HepG2 (cell line): Measurements from ENCODE around the gene UTP15. TPM values are rescaled to one million over a fixed set of nuclear protein-coding genes. Genes with fewer than 3 reads are reported as not detected.

ENCODE experiments used
- ADNP ChIP-seq: sonication (generic); formaldehyde crosslinking; IDR thresholded peaks from 2 replicates; pipeline ENCODE4 v1.4.0; 2020; ENCODE audit warnings: missing genetic modification reagents
- AGO2 ChIP-seq: fragments of 200-400 bp; formaldehyde crosslinking; optimal IDR thresholded peaks from 2 replicates; pipeline ENCODE3; 2017; ENCODE audit warnings: mild to moderate bottlenecking, low read depth, low read length, moderate library complexity
- CENPT ChIP-seq: sonication (generic); formaldehyde crosslinking; IDR thresholded peaks from 2 replicates; pipeline ENCODE4 v1.8.0; 2022; ENCODE audit warnings: low read depth, mild to moderate bottlenecking, moderate library complexity, missing genetic modification reagents
- HMG20A ChIP-seq: IDR thresholded peaks from 2 replicates; pipeline ENCODE4 v1.6.1; 2016; ENCODE audit warnings: borderline replicate concordance
- JDP2 ChIP-seq: sonication (generic); formaldehyde crosslinking; IDR thresholded peaks from 2 replicates; pipeline ENCODE4 v1.8.1; 2022; ENCODE audit warnings: missing genetic modification reagents, borderline replicate concordance
- KDM1A ChIP-seq: IDR thresholded peaks from 2 replicates; pipeline ENCODE4 v1.6.1; 2016; ENCODE audit warnings: missing compliant biosample characterization
- KLF15 ChIP-seq: sonication (generic); formaldehyde crosslinking; IDR thresholded peaks from 2 replicates; pipeline ENCODE4 v1.8.1; 2023; ENCODE audit warnings: borderline replicate concordance, mild to moderate bottlenecking, inconsistent platforms, missing genetic modification reagents, mixed read lengths
- NFIB ChIP-seq: sonication (generic); formaldehyde crosslinking; IDR thresholded peaks from 2 replicates; pipeline ENCODE4 v1.9.0; 2021; ENCODE audit warnings: missing genetic modification reagents, mild to moderate bottlenecking, borderline replicate concordance
- NRL ChIP-seq: sonication (generic); formaldehyde crosslinking; IDR thresholded peaks from 2 replicates; pipeline ENCODE4 v1.5.0; 2020; ENCODE audit warnings: missing genetic modification reagents, mild to moderate bottlenecking, moderate library complexity, borderline replicate concordance
- POLR2AphosphoS2 ChIP-seq: IDR thresholded peaks from 2 replicates; pipeline ENCODE4 v1.6.1; 2011; ENCODE audit warnings: low read depth, low read length, improper control_type of control experiment
- REXO4 ChIP-seq: sonication (generic); formaldehyde crosslinking; IDR thresholded peaks from 2 replicates; pipeline ENCODE4 v1.8.0; 2022; ENCODE audit warnings: missing genetic modification reagents, mild to moderate bottlenecking, borderline replicate concordance
- SMAD1 ChIP-seq: sonication (generic); formaldehyde crosslinking; IDR thresholded peaks from 2 replicates; pipeline ENCODE4 v1.4.0; 2020; ENCODE audit warnings: missing genetic modification reagents, low read depth, mild to moderate bottlenecking, borderline replicate concordance
- SP5 ChIP-seq: IDR thresholded peaks from 2 replicates; pipeline ENCODE4 v1.6.1; 2016; ENCODE audit warnings: low read depth, borderline replicate concordance
- TOE1 ChIP-seq: sonication (generic); formaldehyde crosslinking; IDR thresholded peaks from 2 replicates; pipeline ENCODE4 v1.4.0; 2020; ENCODE audit warnings: mild to moderate bottlenecking, missing genetic modification reagents
- YY1 ChIP-seq: IDR thresholded peaks from 2 replicates; pipeline ENCODE4 v1.6.1; 2011; ENCODE audit warnings: low read length, low read depth, moderate library complexity, mild to moderate bottlenecking; ENCODE audit not compliant: insufficient read depth, insufficient replicate concordance
- ZNF3 ChIP-seq: IDR thresholded peaks from 2 replicates; pipeline ENCODE4 v1.7.0; 2017; ENCODE audit warnings: inconsistent platforms
- ZNF317 ChIP-seq: sonication (generic); formaldehyde crosslinking; IDR thresholded peaks from 2 replicates; pipeline ENCODE4 v1.5.0; 2020; ENCODE audit warnings: mild to moderate bottlenecking, missing genetic modification reagents
- ZNF44 ChIP-seq: sonication (generic); formaldehyde crosslinking; IDR thresholded peaks from 2 replicates; pipeline ENCODE4 v1.5.1; 2020; ENCODE audit warnings: mild to moderate bottlenecking, missing genetic modification reagents
- ZNF460 ChIP-seq: sonication (generic); formaldehyde crosslinking; IDR thresholded peaks from 2 replicates; pipeline ENCODE4 v1.5.1; 2020; ENCODE audit warnings: missing genetic modification reagents, mild to moderate bottlenecking, borderline replicate concordance
- ZNF761 ChIP-seq: sonication (generic); formaldehyde crosslinking; conservative IDR thresholded peaks from 2 replicates; pipeline ENCODE4 v1.4.0; 2020; ENCODE audit warnings: mild to moderate bottlenecking, missing genetic modification reagents
- polyA plus RNA-seq, 8 experiments: library from polyadenylated mRNA; depleted of rRNA in 3 of 8; stranded (reverse) in 7 of 8; unstranded in 1 of 8; fragments of >200 nt; fragmentation: Illumina TruSeq in 4 of 8; extraction: Trizol in 4 of 8; gene quantifications; 2 replicates each; pipeline versions ENCODE4 v1.2.1 to v1.2.3, GENCODE V29; 2011 to 2016; ENCODE audit warnings: low read depth in 4 of 8, missing spikeins in 1 of 8, mixed read lengths in 1 of 8; ENCODE audit not compliant: insufficient read depth in 1 of 8
- total RNA-seq, 5 experiments: library from RNA; depleted of rRNA; stranded (reverse); fragments of >200 nt; fragmentation: Illumina TruSeq; extraction: Trizol; gene quantifications; 2 replicates each; pipeline ENCODE4 v1.2.3, GENCODE V29; 2016; ENCODE audit warnings: low read depth in 1 of 5
- TF ChIP-seq, protein P1 (sequence below): sonication (generic); formaldehyde crosslinking; IDR thresholded peaks from 2 replicates; pipeline ENCODE4 v1.4.0; 2020; ENCODE audit warnings: missing genetic modification reagents
- TF ChIP-seq, protein P2 (sequence below): sonication (generic); formaldehyde crosslinking; IDR thresholded peaks from 2 replicates; pipeline ENCODE4 v1.8.1; 2023; ENCODE audit warnings: mild to moderate bottlenecking, moderate library complexity, missing genetic modification reagents
- TF ChIP-seq, protein P3 (sequence below): sonication (generic); formaldehyde crosslinking; IDR thresholded peaks from 2 replicates; pipeline ENCODE4 v1.4.0; 2020; ENCODE audit warnings: missing genetic modification reagents, mild to moderate bottlenecking, borderline replicate concordance
- TF ChIP-seq, protein P4 (sequence below): sonication (generic); formaldehyde crosslinking; IDR thresholded peaks from 2 replicates; pipeline ENCODE4 v1.8.0; 2022; ENCODE audit warnings: mild to moderate bottlenecking, missing genetic modification reagents; ENCODE audit not compliant: insufficient replicate concordance
- TF ChIP-seq, protein P5 (sequence below): IDR thresholded peaks from 2 replicates; pipeline ENCODE4 v1.6.1; 2012; ENCODE audit warnings: inconsistent platforms

UTP15 gene
- total and polyA plus RNA-seq, 2 of the 13 experiments (the other 11 are each of a cell fraction or from before 2014, with no cell fraction given) = 7.3 to 35.8 TPM

DNA sequence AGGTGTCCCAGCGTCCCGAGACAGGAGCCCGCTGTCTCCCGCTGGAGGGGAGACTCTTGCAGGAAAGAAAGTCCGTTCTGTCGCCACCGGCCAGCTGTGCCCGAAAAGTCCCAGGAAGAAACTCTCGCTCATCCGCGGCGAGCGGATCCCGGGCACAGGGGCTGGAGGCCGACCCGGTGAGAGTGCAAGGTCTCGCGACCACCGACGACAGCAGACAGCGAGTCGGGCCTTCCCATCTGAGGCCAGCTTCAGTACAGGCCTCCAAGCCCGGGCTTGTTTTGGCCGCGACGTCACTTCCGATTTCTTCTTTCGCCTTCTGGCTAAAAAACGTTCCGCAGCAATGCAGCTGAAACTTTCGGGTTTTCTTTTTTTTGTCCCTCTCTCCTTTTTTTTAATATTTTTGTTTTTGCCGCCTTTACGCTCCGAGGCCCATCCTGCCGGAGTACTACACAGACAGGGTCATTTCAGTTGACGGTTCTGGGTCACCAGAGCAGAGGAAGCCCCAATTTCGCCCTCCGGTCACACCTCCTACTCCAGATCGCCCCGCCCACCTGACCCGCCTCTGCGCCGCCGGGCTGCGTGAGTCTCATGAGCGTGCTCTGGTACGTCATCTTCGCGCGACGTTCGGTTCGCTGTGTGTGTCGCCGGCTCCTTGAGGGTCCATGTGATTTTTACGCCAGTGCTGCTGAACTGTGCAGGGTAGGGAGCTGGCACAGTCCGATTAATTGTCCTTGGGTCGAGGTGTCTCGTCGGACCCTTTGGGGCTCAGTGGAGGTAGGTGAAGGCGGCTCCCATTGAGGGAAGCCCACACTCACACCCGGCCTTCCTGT, at the start of gene UTP15, which contains the start of gene ANKRA2 (continued):
- TF ChIP-seq, protein P1, sequence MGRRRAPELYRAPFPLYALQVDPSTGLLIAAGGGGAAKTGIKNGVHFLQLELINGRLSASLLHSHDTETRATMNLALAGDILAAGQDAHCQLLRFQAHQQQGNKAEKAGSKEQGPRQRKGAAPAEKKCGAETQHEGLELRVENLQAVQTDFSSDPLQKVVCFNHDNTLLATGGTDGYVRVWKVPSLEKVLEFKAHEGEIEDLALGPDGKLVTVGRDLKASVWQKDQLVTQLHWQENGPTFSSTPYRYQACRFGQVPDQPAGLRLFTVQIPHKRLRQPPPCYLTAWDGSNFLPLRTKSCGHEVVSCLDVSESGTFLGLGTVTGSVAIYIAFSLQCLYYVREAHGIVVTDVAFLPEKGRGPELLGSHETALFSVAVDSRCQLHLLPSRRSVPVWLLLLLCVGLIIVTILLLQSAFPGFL = no peak
- no peak for TF ChIP-seq CENPT (CRISPR knock-in tag)
- no peak for TF ChIP-seq ADNP (CRISPR knock-in tag)
- no peak for TF ChIP-seq HMG20A (CRISPR knock-in tag)
- TF ChIP-seq SMAD1 = no peak
- TF ChIP-seq JDP2 (CRISPR knock-in tag) = no peak
- TF ChIP-seq ZNF317 (CRISPR knock-in tag) = peak; percentile 58; the same call in 1 of the 2 replicates
- TF ChIP-seq, protein P2, sequence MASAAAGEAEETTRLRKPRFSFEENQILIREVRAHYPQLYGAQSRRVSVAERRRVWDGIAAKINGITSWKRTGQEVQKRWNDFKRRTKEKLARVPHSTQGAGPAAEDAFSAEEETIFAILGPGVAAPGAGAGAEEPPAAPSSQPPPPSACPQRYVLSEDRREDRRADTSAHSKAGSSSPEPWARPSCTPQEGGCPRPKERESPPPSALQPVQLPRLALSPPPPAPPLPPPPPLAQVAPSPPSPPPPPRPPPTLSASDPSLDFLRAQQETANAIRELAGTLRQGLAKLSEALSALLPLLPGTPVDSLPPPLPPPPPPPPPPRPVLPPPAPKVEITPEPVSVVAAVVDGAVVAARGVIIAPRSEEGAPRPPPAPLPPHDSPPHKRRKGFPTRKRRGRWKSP (CRISPR knock-in tag) = no peak; the same call in 1 of the 2 replicates
- TF ChIP-seq REXO4 = no peak
- no peak for TF ChIP-seq ZNF44 (CRISPR knock-in tag)
- TF ChIP-seq NRL (CRISPR knock-in tag) = peak; percentile 29; the same call in 1 of the 2 replicates
- TF ChIP-seq, protein P3, sequence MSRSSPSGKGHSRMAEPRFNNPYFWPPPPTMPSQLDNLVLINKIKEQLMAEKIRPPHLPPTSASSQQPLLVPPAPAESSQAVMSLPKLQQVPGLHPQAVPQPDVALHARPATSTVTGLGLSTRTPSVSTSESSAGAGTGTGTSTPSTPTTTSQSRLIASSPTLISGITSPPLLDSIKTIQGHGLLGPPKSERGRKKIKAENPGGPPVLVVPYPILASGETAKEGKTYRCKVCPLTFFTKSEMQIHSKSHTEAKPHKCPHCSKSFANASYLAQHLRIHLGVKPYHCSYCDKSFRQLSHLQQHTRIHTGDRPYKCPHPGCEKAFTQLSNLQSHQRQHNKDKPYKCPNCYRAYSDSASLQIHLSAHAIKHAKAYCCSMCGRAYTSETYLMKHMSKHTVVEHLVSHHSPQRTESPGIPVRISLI (CRISPR knock-in tag) = peak; percentile 45; the same call in 1 of the 2 replicates
- TF ChIP-seq ZNF761 = 0 out of 2 replicates have a peak, but pooled peaks have one; percentile 49
- TF ChIP-seq POLR2AphosphoS2 = no peak
- TF ChIP-seq ZNF460 = no peak
- no peak for TF ChIP-seq NFIB (CRISPR knock-in tag)
- peak; percentile 77 for TF ChIP-seq SP5 (CRISPR knock-in tag)
- no peak for TF ChIP-seq AGO2
- no peak for TF ChIP-seq KLF15 (CRISPR knock-in tag)
- TF ChIP-seq KDM1A (CRISPR knock-in tag) = no peak
- TF ChIP-seq ZNF3 (CRISPR knock-in tag) = no peak
- TF ChIP-seq, protein P4, sequence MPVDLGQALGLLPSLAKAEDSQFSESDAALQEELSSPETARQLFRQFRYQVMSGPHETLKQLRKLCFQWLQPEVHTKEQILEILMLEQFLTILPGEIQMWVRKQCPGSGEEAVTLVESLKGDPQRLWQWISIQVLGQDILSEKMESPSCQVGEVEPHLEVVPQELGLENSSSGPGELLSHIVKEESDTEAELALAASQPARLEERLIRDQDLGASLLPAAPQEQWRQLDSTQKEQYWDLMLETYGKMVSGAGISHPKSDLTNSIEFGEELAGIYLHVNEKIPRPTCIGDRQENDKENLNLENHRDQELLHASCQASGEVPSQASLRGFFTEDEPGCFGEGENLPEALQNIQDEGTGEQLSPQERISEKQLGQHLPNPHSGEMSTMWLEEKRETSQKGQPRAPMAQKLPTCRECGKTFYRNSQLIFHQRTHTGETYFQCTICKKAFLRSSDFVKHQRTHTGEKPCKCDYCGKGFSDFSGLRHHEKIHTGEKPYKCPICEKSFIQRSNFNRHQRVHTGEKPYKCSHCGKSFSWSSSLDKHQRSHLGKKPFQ (CRISPR knock-in tag) = no peak
- TF ChIP-seq YY1 = peak; percentile 33
- TF ChIP-seq TOE1 (CRISPR knock-in tag) = no peak
- TF ChIP-seq, protein P5, sequence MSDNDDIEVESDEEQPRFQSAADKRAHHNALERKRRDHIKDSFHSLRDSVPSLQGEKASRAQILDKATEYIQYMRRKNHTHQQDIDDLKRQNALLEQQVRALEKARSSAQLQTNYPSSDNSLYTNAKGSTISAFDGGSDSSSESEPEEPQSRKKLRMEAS = peak; percentile 97
